CD14-positive monocyte (primary cell): Measurements from ENCODE around the gene PIP4K2A. TPM values are rescaled to one million over a fixed set of nuclear protein-coding genes. Genes with fewer than 3 reads are reported as not detected.

ENCODE experiments used
- DNase-seq, 3 donors: peaks; one replicate each; pipeline ENCODE4 v3.0.0-alpha.2; 2011 to 2022
- H2AFZ ChIP-seq: 2 replicates; pipeline ENCODE4 v1.6.0; 2012; ENCODE audit warnings: mild to moderate bottlenecking, low read depth, low read length, inconsistent platforms; ENCODE audit not compliant: insufficient read depth, poor library complexity, severe bottlenecking
- H3K27ac ChIP-seq, 2 donors: 1 replicate in 1 of 2; 2 replicates in 1 of 2; pipeline ENCODE4 v1.5.1; 2012 to 2013; ENCODE audit warnings: low read length in 2 of 2, control low read depth in 1 of 2, inconsistent platforms in 1 of 2, low read depth in 1 of 2, mild to moderate bottlenecking in 1 of 2
- H3K27me3 ChIP-seq, 2 donors: one replicate each; pipeline versions ENCODE4 v1.6.0 to v1.6.1; 2011 to 2013; ENCODE audit warnings: low read length in 2 of 2; ENCODE audit not compliant: control insufficient read depth in 2 of 2, insufficient read depth in 2 of 2
- H3K36me3 ChIP-seq, 2 donors: replicated peaks in 1 of 2; 1 replicate in 1 of 2; 2 replicates in 1 of 2; pipeline versions ENCODE4 v1.5.1 to v1.6.1; 2012 to 2013; ENCODE audit warnings: low read length in 2 of 2, control low read depth in 1 of 2, inconsistent platforms in 1 of 2, mild to moderate bottlenecking in 1 of 2; ENCODE audit not compliant: insufficient read depth in 2 of 2, control insufficient read depth in 1 of 2
- H3K4me1 ChIP-seq, 2 donors: 1 replicate in 1 of 2; 2 replicates in 1 of 2; pipeline versions ENCODE4 v1.5.1 to v1.6.1; 2012 to 2013; ENCODE audit warnings: low read length in 2 of 2, control low read depth in 1 of 2, inconsistent platforms in 1 of 2, mild to moderate bottlenecking in 1 of 2, moderate library complexity in 1 of 2; ENCODE audit not compliant: insufficient read depth in 2 of 2, control insufficient read depth in 1 of 2
- H3K4me2 ChIP-seq: replicated peaks from 2 replicates; pipeline ENCODE3; 2012; ENCODE audit warnings: low read length, moderate library complexity, mild to moderate bottlenecking; ENCODE audit not compliant: poor library complexity, severe bottlenecking; ENCODE audit errors: extremely low read depth
- H3K4me3 ChIP-seq, 3 experiments: fragments of 200-600 bp in 1 of 3; sonication (generic) in 1 of 3; replicated peaks in 1 of 3; 1 replicate in 2 of 3; 2 replicates in 1 of 3; pipeline ENCODE4 v1.5.1; 2011 to 2013; ENCODE audit warnings: low read length in 3 of 3, mild to moderate bottlenecking in 3 of 3, control low read depth in 2 of 3, low read depth in 2 of 3, inconsistent platforms in 1 of 3, moderate library complexity in 1 of 3
- H3K79me2 ChIP-seq: 2 replicates; pipeline ENCODE4 v1.6.0; 2012; ENCODE audit warnings: mild to moderate bottlenecking, control low read depth, inconsistent platforms, low read length, moderate library complexity; ENCODE audit not compliant: insufficient read depth
- H3K9ac ChIP-seq: 2 replicates; pipeline ENCODE4 v1.6.0; 2017; ENCODE audit warnings: low read length, mild to moderate bottlenecking; ENCODE audit not compliant: insufficient read depth, poor library complexity, severe bottlenecking
- H3K9me3 ChIP-seq, 2 donors: replicated peaks in 1 of 2; 1 replicate in 1 of 2; 2 replicates in 1 of 2; pipeline versions ENCODE4 v1.5.1 to v1.6.1; 2012 to 2013; ENCODE audit warnings: low read length in 2 of 2, control low read depth in 1 of 2; ENCODE audit not compliant: control insufficient read depth in 1 of 2, insufficient read depth in 1 of 2
- H4K20me1 ChIP-seq: 2 replicates; pipeline ENCODE4 v1.6.0; 2012; ENCODE audit warnings: mild to moderate bottlenecking, low read length, control low read depth, moderate library complexity; ENCODE audit not compliant: insufficient read depth
- H3K27ac Mint-ChIP-seq, 7 donors: one replicate each; pipeline ENCODE4 v1.8.0; 2020; ENCODE audit warnings: mild to moderate bottlenecking in 7 of 7, mixed read lengths in 7 of 7, moderate library complexity in 6 of 7, inconsistent platforms in 2 of 7
- H3K27me3 Mint-ChIP-seq, 3 donors: one replicate each; pipeline ENCODE4 v1.8.0; 2021 to 2022; ENCODE audit warnings: low read depth in 3 of 3, mild to moderate bottlenecking in 3 of 3, mixed read lengths in 3 of 3, moderate library complexity in 3 of 3, inconsistent platforms in 1 of 3
- H3K36me3 Mint-ChIP-seq, 2 donors: one replicate each; pipeline ENCODE4 v1.8.0; 2020; ENCODE audit warnings: mixed read lengths in 2 of 2, inconsistent platforms in 1 of 2, mild to moderate bottlenecking in 1 of 2
- H3K4me1 Mint-ChIP-seq: one replicate; pipeline ENCODE4 v1.8.0; 2020; ENCODE audit warnings: mild to moderate bottlenecking, mixed read lengths
- H3K4me3 Mint-ChIP-seq, 2 donors: one replicate each; pipeline ENCODE4 v1.8.0; 2020; ENCODE audit warnings: mild to moderate bottlenecking in 2 of 2, mixed read lengths in 2 of 2, moderate library complexity in 1 of 2
- H3K9me3 Mint-ChIP-seq, 7 donors: one replicate each; pipeline ENCODE4 v1.8.0; 2020 to 2022; ENCODE audit warnings: mixed read lengths in 7 of 7, mild to moderate bottlenecking in 6 of 7, moderate library complexity in 6 of 7, inconsistent platforms in 2 of 7
- WGBS: methylation state at CpG from one replicate; pipeline ENCODE4 v1.1.5; 2013; ENCODE audit warnings: missing lambda C conversion rate; ENCODE audit not compliant: insufficient coverage; 5-methylcytosine and 5-hydroxymethylcytosine counted together
- intact Hi-C, 2 donors: fragments of 100-400 bp; cut with micrococcal nuclease; formaldehyde crosslinking; loops; one replicate each; pipeline versions ENCODE4 v1.15.0 to v1.15.1; 2023
- polyA plus RNA-seq, 3 donors: library from polyadenylated mRNA; depleted of rRNA in 1 of 3; unstranded in 2 of 3; stranded (reverse) in 1 of 3; fragments of 300-500 nt in 2 of 3; fragments of >200 nt in 1 of 3; fragmentation: Illumina TruSeq in 2 of 3; gene quantifications; 1 replicate in 2 of 3; 2 replicates in 1 of 3; pipeline ENCODE4 v1.2.3, GENCODE V29; 2012 to 2021
- TF ChIP-seq, protein P1 (sequence below): fragments of 200-600 bp; IDR thresholded peaks from one replicate; pipeline ENCODE4 v1.8.0; 2022; ENCODE audit warnings: antibody characterized with exemption, mild to moderate bottlenecking

PIP4K2A gene
- polyA plus RNA-seq, 3 donors, result 9.7 to 33.7 (median 16.6) TPM

GRCh38 chr10:22641743-22642142 is 72.6 kb downstream of the PIP4K2A start:
- Mint-ChIP-seq H3K36me3 (peaks cover 15 to 16% of the 10 kb centered on the region in 2 donors), H3K4me1 (peaks cover 19% of the 10 kb centered on the region), H3K4me3 (no peak overlapping the region), H3K9me3 (peaks cover 0 to 2% (median 0%) of the 10 kb centered on the region in 7 donors), H3K27ac (peak overlapping the region in 3 of 7 donors; percentile 1 to 59 (median 27)), H3K27me3 (peaks cover 0 to 2% (median 0%) of the 10 kb centered on the region in 3 donors)
- Histone ChIP-seq H3K27me3 (no peaks in the 10 kb centered on the region), H3K4me3 (no peak overlapping the region), H3K4me2 (no peak overlapping the region), H2AFZ (no peak overlapping the region), H3K36me3 (peaks cover 0 to 18% of the 10 kb centered on the region in 2 donors), H3K9me3 (no peaks in the 10 kb centered on the region), H3K27ac (no peak overlapping the region), H3K9ac (no peak overlapping the region), H3K79me2 (peaks cover 97% of the 10 kb centered on the region), H3K4me1 (no peaks in the 10 kb centered on the region), H4K20me1 (peaks cover 99% of the 10 kb centered on the region)
- 100% methylated on average over 2 of the region's 5 CpGs for WGBS
- intact Hi-C loops, result no loop called here
- no peak for DNase-seq
- TF ChIP-seq, protein P1, sequence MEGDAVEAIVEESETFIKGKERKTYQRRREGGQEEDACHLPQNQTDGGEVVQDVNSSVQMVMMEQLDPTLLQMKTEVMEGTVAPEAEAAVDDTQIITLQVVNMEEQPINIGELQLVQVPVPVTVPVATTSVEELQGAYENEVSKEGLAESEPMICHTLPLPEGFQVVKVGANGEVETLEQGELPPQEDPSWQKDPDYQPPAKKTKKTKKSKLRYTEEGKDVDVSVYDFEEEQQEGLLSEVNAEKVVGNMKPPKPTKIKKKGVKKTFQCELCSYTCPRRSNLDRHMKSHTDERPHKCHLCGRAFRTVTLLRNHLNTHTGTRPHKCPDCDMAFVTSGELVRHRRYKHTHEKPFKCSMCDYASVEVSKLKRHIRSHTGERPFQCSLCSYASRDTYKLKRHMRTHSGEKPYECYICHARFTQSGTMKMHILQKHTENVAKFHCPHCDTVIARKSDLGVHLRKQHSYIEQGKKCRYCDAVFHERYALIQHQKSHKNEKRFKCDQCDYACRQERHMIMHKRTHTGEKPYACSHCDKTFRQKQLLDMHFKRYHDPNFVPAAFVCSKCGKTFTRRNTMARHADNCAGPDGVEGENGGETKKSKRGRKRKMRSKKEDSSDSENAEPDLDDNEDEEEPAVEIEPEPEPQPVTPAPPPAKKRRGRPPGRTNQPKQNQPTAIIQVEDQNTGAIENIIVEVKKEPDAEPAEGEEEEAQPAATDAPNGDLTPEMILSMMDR, result no peak

GRCh38 chr10:22640359-22640758 is 74.0 kb downstream of the PIP4K2A start:
- H3K4me1 Mint-ChIP-seq, result peaks cover 29% of the 10 kb centered on the region
- WGBS, result 100% methylated on average over 4 of the region's 6 CpGs
- peaks cover 99% of the 10 kb centered on the region for H4K20me1 ChIP-seq
- H3K4me2 ChIP-seq, result no peak overlapping the region
- TF ChIP-seq, protein P1, result no peak
- no peak overlapping the region for H3K27ac Mint-ChIP-seq
- peaks cover 0 to 2% (median 0%) of the 10 kb centered on the region in 7 donors for H3K9me3 Mint-ChIP-seq
- H3K9me3 ChIP-seq, result no peaks in the 10 kb centered on the region
- intact Hi-C loops, result no loop called here
- no peak overlapping the region for H3K4me3 Mint-ChIP-seq
- no peak overlapping the region for H3K4me3 ChIP-seq
- peaks cover 5 to 8% of the 10 kb centered on the region in 2 donors for H3K4me1 ChIP-seq
- H3K79me2 ChIP-seq, result peaks cover 97% of the 10 kb centered on the region
- peaks cover 0 to 18% of the 10 kb centered on the region in 2 donors for H3K36me3 ChIP-seq
- peaks cover 0 to 3% (median 0%) of the 10 kb centered on the region in 3 donors for H3K27me3 Mint-ChIP-seq
- DNase-seq, result no peak
- H3K27me3 ChIP-seq, result no peaks in the 10 kb centered on the region
- no peak overlapping the region for H3K27ac ChIP-seq
- no peak overlapping the region for H2AFZ ChIP-seq
- no peak overlapping the region for H3K9ac ChIP-seq
- H3K36me3 Mint-ChIP-seq, result peaks cover 13 to 16% of the 10 kb centered on the region in 2 donors
